Measurements from ENCODE around the gene CNPY3. TPM values are rescaled to one million over a fixed set of nuclear protein-coding genes. Genes with fewer than 3 reads are reported as not detected.
"Not testable (repeated sequence)": the region's sequence is repeated elsewhere in the genome, so short reads cannot be mapped to it uniquely, and the experiment has no call there.

CNPY3 gene
- total RNA-seq, 1 experiment from 2014 or later = 56.1 TPM

- Mint-ChIP-seq H3K27ac (ENCODE audit: unreplicated experiment) (no peak overlapping the region), H3K9me3 (ENCODE audit: unreplicated experiment) (no peaks in the 10 kb centered on the region), H3K27me3 (ENCODE audit: insufficient read depth, unreplicated experiment) (no peaks in the 10 kb centered on the region), H3K36me3 (ENCODE audit: insufficient read depth, unreplicated experiment) (peaks cover 78% of the 10 kb centered on the region), H3K4me3 (ENCODE audit: unreplicated experiment) (no peak overlapping the region), H3K4me1 (ENCODE audit: low read depth, unreplicated experiment) (no peaks in the 10 kb centered on the region)
- Histone ChIP-seq H3K4me1 (no peaks in the 10 kb centered on the region), H3K36me3 (ENCODE audit: control insufficient read depth, insufficient read depth, low read length) (peaks cover 7% of the 10 kb centered on the region), H3K9me3 (no peaks in the 10 kb centered on the region), H3K27me3 (replicated peaks; ENCODE audit: control insufficient read depth, insufficient read depth, low read length) (no peaks in the 10 kb centered on the region), H3K4me3 (ENCODE audit: low read depth, low read length) (no peak overlapping the region)
- intact Hi-C loops (cut with micrococcal nuclease; ENCODE audit: unreplicated experiment) = no loop called here
- POLR2A ChIA-PET = no interaction called here
- CTCF ChIA-PET = no interaction called here
- DNase-seq = no peak
- BruUV-seq (replicated peaks) = no TSS peak
- no peak for TF ChIP-seq CTCF (IDR thresholded peaks at IDR 0.05; ENCODE audit: insufficient read depth in 1 of 2, low read depth in 1 of 2, low read length in 1 of 2, severe bottlenecking in 1 of 2, unreplicated experiment in 1 of 2)
Observed at GRCh38 chr6:42885702-42886101, 43.6 kb upstream of the CNPY3 start.

- CTCF ChIA-PET; H3K27me3 ChIP-seq (replicated peaks; ENCODE audit: control insufficient read depth, insufficient read depth, low read length); H3K27ac Mint-ChIP-seq (ENCODE audit: unreplicated experiment); BruUV-seq (replicated peaks); POLR2A ChIA-PET; H3K4me3 ChIP-seq (ENCODE audit: low read depth, low read length); DNase-seq; intact Hi-C loops (cut with micrococcal nuclease; ENCODE audit: unreplicated experiment); H3K4me1 ChIP-seq; H3K4me3 Mint-ChIP-seq (ENCODE audit: unreplicated experiment); H3K9me3 Mint-ChIP-seq (ENCODE audit: unreplicated experiment); H3K9me3 ChIP-seq; H3K36me3 ChIP-seq (ENCODE audit: control insufficient read depth, insufficient read depth, low read length); H3K27me3 Mint-ChIP-seq (ENCODE audit: insufficient read depth, unreplicated experiment); H3K4me1 Mint-ChIP-seq (ENCODE audit: low read depth, unreplicated experiment): not testable (repeated sequence)
- H3K36me3 Mint-ChIP-seq (ENCODE audit: insufficient read depth, unreplicated experiment) = peaks cover 67% of the 10 kb centered on the region
Observed at GRCh38 chr6:42888201-42888600, 41.1 kb upstream of the CNPY3 start.

- peaks cover 51% of the 10 kb centered on the region for H3K36me3 Mint-ChIP-seq (ENCODE audit: insufficient read depth, unreplicated experiment)
- POLR2A ChIA-PET = interaction anchor here (1.0 to 1.9 kb wide), 2 partner anchors 10 to 144 kb away, joined by 4 to 13 read pairs; partner anchors contain the start of genes RPL7L1 and TBCC
- H3K36me3 ChIP-seq (ENCODE audit: control insufficient read depth, insufficient read depth, low read length) = no peaks in the 10 kb centered on the region; the same call in 1 of the 2 replicates
Observed at GRCh38 chr6:42889815-42890214, 39.5 kb upstream of the CNPY3 start.

More at GRCh38 chr6:42889815-42890214, 39.5 kb upstream of the CNPY3 start:
- H3K4me3 Mint-ChIP-seq (ENCODE audit: unreplicated experiment) = peak overlapping the region; percentile 94
- CTCF ChIA-PET = no interaction called here
- no peaks in the 10 kb centered on the region for H3K27me3 Mint-ChIP-seq (ENCODE audit: insufficient read depth, unreplicated experiment)
- H3K9me3 ChIP-seq = no peaks in the 10 kb centered on the region
- no peaks in the 10 kb centered on the region for H3K9me3 Mint-ChIP-seq (ENCODE audit: unreplicated experiment)
- no peak for TF ChIP-seq CTCF (IDR thresholded peaks at IDR 0.05; ENCODE audit: insufficient read depth in 1 of 2, low read depth in 1 of 2, low read length in 1 of 2, severe bottlenecking in 1 of 2, unreplicated experiment in 1 of 2)
- no peak for DNase-seq
- peak overlapping the region; percentile 73 for H3K4me3 ChIP-seq (ENCODE audit: low read depth, low read length)
- H3K4me1 Mint-ChIP-seq (ENCODE audit: low read depth, unreplicated experiment) = peaks cover 15% of the 10 kb centered on the region
- H3K27ac Mint-ChIP-seq (ENCODE audit: unreplicated experiment) = peak overlapping the region; percentile 89
- 0 out of 2 replicates have a peak, but pooled peaks cover 5% of the 10 kb centered on the region for H3K4me1 ChIP-seq
- H3K27me3 ChIP-seq (replicated peaks; ENCODE audit: control insufficient read depth, insufficient read depth, low read length) = no peaks in the 10 kb centered on the region
- no TSS peak for BruUV-seq (replicated peaks)
- intact Hi-C loops (cut with micrococcal nuclease; ENCODE audit: unreplicated experiment) = loop anchor here (1.0 to 5.0 kb wide), 2 partner anchors 11 to 143 kb away; partner anchors contain the start of genes RPL7L1 and TBCC

Measured in Caco-2 (cell line).